ENCODE results near the gene MRGPRX4.

GRCh38 chr11:18193010-18193409, 20.4 kb downstream of the MRGPRX4 start:
- TF ChIP-seq RAD21 (IDR thresholded peaks at IDR 0.05; ENCODE audit: low read length): no peak
- TF ChIP-seq, protein P1, sequence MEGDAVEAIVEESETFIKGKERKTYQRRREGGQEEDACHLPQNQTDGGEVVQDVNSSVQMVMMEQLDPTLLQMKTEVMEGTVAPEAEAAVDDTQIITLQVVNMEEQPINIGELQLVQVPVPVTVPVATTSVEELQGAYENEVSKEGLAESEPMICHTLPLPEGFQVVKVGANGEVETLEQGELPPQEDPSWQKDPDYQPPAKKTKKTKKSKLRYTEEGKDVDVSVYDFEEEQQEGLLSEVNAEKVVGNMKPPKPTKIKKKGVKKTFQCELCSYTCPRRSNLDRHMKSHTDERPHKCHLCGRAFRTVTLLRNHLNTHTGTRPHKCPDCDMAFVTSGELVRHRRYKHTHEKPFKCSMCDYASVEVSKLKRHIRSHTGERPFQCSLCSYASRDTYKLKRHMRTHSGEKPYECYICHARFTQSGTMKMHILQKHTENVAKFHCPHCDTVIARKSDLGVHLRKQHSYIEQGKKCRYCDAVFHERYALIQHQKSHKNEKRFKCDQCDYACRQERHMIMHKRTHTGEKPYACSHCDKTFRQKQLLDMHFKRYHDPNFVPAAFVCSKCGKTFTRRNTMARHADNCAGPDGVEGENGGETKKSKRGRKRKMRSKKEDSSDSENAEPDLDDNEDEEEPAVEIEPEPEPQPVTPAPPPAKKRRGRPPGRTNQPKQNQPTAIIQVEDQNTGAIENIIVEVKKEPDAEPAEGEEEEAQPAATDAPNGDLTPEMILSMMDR (conservative IDR thresholded peaks at IDR 0.05; ENCODE audit: low read depth, low read length): no peak
- TF ChIP-seq MXI1 (IDR thresholded peaks at IDR 0.05; ENCODE audit: borderline replicate concordance, low read depth, low read length): no peak
- TF ChIP-seq ELK1 (IDR thresholded peaks at IDR 0.05; ENCODE audit: borderline replicate concordance, low read depth, low read length): no peak
